ENCODE measurements around the gene DPH2.

DNA sequence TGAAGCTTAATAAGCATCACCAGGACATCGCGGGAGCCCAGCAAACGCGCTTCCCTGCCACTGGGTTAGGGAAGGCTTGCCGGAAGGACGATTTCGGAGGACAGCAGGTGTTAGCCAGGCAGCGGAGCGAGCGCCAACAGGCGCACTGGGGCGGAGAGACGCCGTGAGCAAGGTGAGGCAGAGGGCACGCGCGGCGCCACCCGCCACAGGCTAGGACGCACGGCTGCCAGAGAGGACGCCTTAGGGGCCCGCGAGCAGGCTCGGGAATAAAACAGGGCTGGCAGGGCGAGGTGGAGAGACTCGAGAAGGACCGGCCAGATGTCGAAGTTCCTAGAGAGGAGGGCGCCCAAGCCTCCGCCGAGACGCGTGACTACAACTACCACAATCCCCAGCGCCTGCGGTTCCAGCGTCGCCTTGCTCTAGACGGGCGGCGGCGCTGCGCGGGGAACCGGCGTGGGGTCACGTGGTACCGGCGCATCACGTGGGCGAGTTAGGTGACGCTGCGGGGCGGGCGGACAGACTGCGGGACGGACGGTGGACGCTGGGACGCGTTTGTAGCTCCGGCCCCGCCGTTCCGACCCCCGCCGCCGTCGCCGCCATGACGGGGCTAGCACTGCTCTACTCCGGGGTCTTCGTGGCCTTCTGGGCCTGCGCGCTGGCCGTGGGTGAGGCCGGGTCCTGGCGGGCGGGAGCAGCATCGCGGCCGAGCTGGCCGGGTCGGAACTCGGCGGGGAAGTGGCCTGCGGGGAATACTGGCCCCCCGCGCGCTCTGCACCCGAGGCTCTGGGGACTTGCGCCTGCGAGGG lies 4.8 kb downstream of the DPH2 start, which contains the start of gene ATP6V0B:
- TF ChIP-seq ETV6 (conservative IDR thresholded peaks at IDR 0.05 in 1 of 2, IDR thresholded peaks at IDR 0.05 in 1 of 2; ENCODE audit: borderline replicate concordance in 1 of 2, low read depth in 1 of 2), result no peak
- TF ChIP-seq RFX5 (IDR thresholded peaks at IDR 0.05; ENCODE audit: low read depth, low read length), result no peak; the same call in 1 of the 2 replicates
- peak in 2 of 3 experiments; percentile 1 to 6; a peak in 1 of 6 replicates for TF ChIP-seq CTCF (IDR thresholded peaks at IDR 0.05 in 2 of 3, conservative IDR thresholded peaks at IDR 0.05 in 1 of 3; ENCODE audit: control insufficient read depth in 2 of 3, extremely low read depth in 1 of 3, insufficient read depth in 1 of 3, low read depth in 3 of 3, low read length in 3 of 3)
- peak; percentile 96 for TF ChIP-seq CREB1 (IDR thresholded peaks at IDR 0.05; ENCODE audit: low read depth)
- TF ChIP-seq SIN3A (IDR thresholded peaks at IDR 0.05; ENCODE audit: low read depth, low read length), result peak; percentile 47; the same call in 1 of the 2 replicates
- TF ChIP-seq NRF1 (conservative IDR thresholded peaks at IDR 0.05; ENCODE audit: low read depth, low read length), result peak; percentile 8; the same call in 1 of the 2 replicates

Data from GM12878 (cell line).